HCT116 (cell line): Measurements from ENCODE around the gene BRAP. TPM values are rescaled to one million over a fixed set of nuclear protein-coding genes. Genes with fewer than 3 reads are reported as not detected.
A peak's percentile ranks its signal among the peaks of the same experiment; 100 is the strongest.

Source experiments
- ATAC-seq: fragments of 200-7000 bp; cut with Tn5 transposase; 2 replicates; pipeline ENCODE4 v1.9.1; 2020; ENCODE audit warnings: mild to moderate bottlenecking, moderate library complexity
- BruUV-seq: library from RNA; stranded (reverse); fragments of 400-500 nt; replicated peaks from 2 replicates; lab custom pipeline; 2021; lab: Mats Ljungman, UMichigan
- CTCF ChIA-PET: fragments of 300-600 bp; sonication (Branson Sonifier 250); formaldehyde crosslinking; loops from one replicate; lab custom pipeline; 2021; ENCODE audit warnings: antibody characterized with exemption; lab: Charles Lee
- POLR2A ChIA-PET: fragments of 300-600, 350-600 bp; sonication (Branson Sonifier 250); formaldehyde crosslinking; loops from one replicate; lab custom pipeline; 2021; ENCODE audit warnings: antibody characterized with exemption; lab: Charles Lee
- RAD21 ChIA-PET, 2 experiments: fragments of 300-600 bp; sonication (Branson Sonifier 250); formaldehyde crosslinking; loops; one replicate each; lab custom pipeline; 2023; ENCODE audit warnings: low total read pairs in 2 of 2; ENCODE audit not compliant: uncharacterized antibody in 2 of 2, unreplicated experiment in 2 of 2, low non-redundant PET in 1 of 2; lab: Charles Lee
- DNase-seq: peaks from one replicate; pipeline ENCODE4 v3.0.0-alpha.2; 2010; ENCODE audit warnings: low read depth, low spot score
- H2AFZ ChIP-seq: fragments of 200-600 bp; shearing (Covaris generic), sonication (generic); 2 replicates; pipeline ENCODE4 v1.6.1; 2017; ENCODE audit warnings: low read depth, mixed run types, mixed read lengths, antibody characterized with exemption, low read length; ENCODE audit not compliant: poor library complexity, severe bottlenecking
- H3K27ac ChIP-seq: 2 replicates; pipeline ENCODE4 v1.5.1; 2012; ENCODE audit warnings: low read depth, low read length
- H3K27me3 ChIP-seq: fragments of 200-600 bp; sonication (generic); 2 replicates; pipeline ENCODE4 v1.6.1; 2016; ENCODE audit warnings: mixed run types, low read length, mixed read lengths; ENCODE audit not compliant: insufficient read depth
- H3K36me3 ChIP-seq, 2 experiments: fragments of 200-500 bp in 1 of 2; fragments of 200-600 bp in 1 of 2; sonication (Bioruptor generic) in 1 of 2; sonication (generic) in 1 of 2; 2 replicates each; pipeline versions ENCODE4 v1.5.1 to v1.6.1; 2014 to 2016; ENCODE audit warnings: low read length in 2 of 2, inconsistent platforms in 1 of 2, mixed read lengths in 1 of 2, mixed run types in 1 of 2; ENCODE audit not compliant: insufficient read depth in 2 of 2, control insufficient read depth in 1 of 2
- H3K4me1 ChIP-seq, 2 experiments: fragments of 200-600 bp in 1 of 2; sonication (generic) in 1 of 2; 2 replicates each; pipeline versions ENCODE4 v1.5.1 to v1.6.1; 2012 to 2017; ENCODE audit warnings: low read length in 2 of 2, inconsistent platforms in 1 of 2, mild to moderate bottlenecking in 1 of 2, mixed read lengths in 1 of 2, mixed run types in 1 of 2, moderate library complexity in 1 of 2; ENCODE audit not compliant: insufficient read depth in 2 of 2, control insufficient read depth in 1 of 2
- H3K4me2 ChIP-seq: fragments of 200-600 bp; sonication (generic); 2 replicates; pipeline ENCODE4 v1.6.1; 2017; ENCODE audit warnings: mixed run types, low read length, mixed read lengths
- H3K4me3 ChIP-seq, 2 experiments: fragments of 200-600 bp in 1 of 2; sonication (generic) in 1 of 2; replicated peaks in 1 of 2; 2 replicates each; pipeline ENCODE4 v1.5.1; 2011 to 2016; ENCODE audit warnings: low read length in 2 of 2, control low read depth in 1 of 2, low read depth in 1 of 2, mild to moderate bottlenecking in 1 of 2, mixed read lengths in 1 of 2, mixed run types in 1 of 2
- H3K79me2 ChIP-seq: fragments of 200-600 bp; sonication (generic); 2 replicates; pipeline ENCODE4 v1.6.1; 2017; ENCODE audit warnings: mild to moderate bottlenecking, mixed run types, low read length, moderate library complexity, mixed read lengths; ENCODE audit not compliant: insufficient read depth
- H3K9ac ChIP-seq: fragments of 200-600 bp; sonication (generic); 2 replicates; pipeline ENCODE4 v1.6.1; 2016; ENCODE audit warnings: low read length, mixed read lengths
- H3K9me2 ChIP-seq: fragments of 200-600 bp; sonication (generic), shearing (Covaris generic); 2 replicates; pipeline ENCODE4 v1.6.1; 2017; ENCODE audit warnings: mixed run types, mild to moderate bottlenecking, moderate library complexity; ENCODE audit not compliant: insufficient read depth
- H3K9me3 ChIP-seq, 2 experiments: fragments of 200-500 bp in 1 of 2; fragments of 200-600 bp in 1 of 2; sonication (Bioruptor generic) in 1 of 2; sonication (generic) in 1 of 2; 2 replicates each; pipeline ENCODE4 v1.6.1; 2014 to 2017; ENCODE audit warnings: low read length in 2 of 2, mixed read lengths in 2 of 2, inconsistent platforms in 1 of 2, low read depth in 1 of 2, mild to moderate bottlenecking in 1 of 2, mixed run types in 1 of 2, moderate library complexity in 1 of 2; ENCODE audit not compliant: control insufficient read depth in 1 of 2, insufficient read depth in 1 of 2
- H4K20me1 ChIP-seq: fragments of 200-600 bp; sonication (generic), shearing (Covaris generic); 2 replicates; pipeline ENCODE4 v1.6.1; 2017; ENCODE audit warnings: mixed run types, mild to moderate bottlenecking, moderate library complexity; ENCODE audit not compliant: insufficient read depth
- CEBPB ChIP-seq: IDR thresholded peaks from 2 replicates; pipeline ENCODE4 v1.6.1; 2012; ENCODE audit warnings: low read depth
- CTCF ChIP-seq, 3 experiments: fragments of 200-600 bp in 1 of 3; sonication (generic) in 1 of 3; IDR thresholded peaks in 2 of 3; conservative IDR thresholded peaks in 1 of 3; 2 replicates each; pipeline ENCODE4 v1.5.1; 2012 to 2017; ENCODE audit warnings: low read depth in 2 of 3, low read length in 2 of 3, antibody characterized with exemption in 1 of 3, borderline replicate concordance in 1 of 3, control low read depth in 1 of 3, mild to moderate bottlenecking in 1 of 3, mixed read lengths in 1 of 3, mixed run types in 1 of 3, moderate library complexity in 1 of 3; ENCODE audit not compliant: insufficient read depth in 1 of 3
- FOSL1 ChIP-seq: IDR thresholded peaks from 2 replicates; pipeline ENCODE4 v1.6.1; 2012; ENCODE audit warnings: low read depth
- JUND ChIP-seq: IDR thresholded peaks from 2 replicates; pipeline ENCODE4 v1.6.1; 2012
- MAX ChIP-seq: IDR thresholded peaks from 2 replicates; pipeline ENCODE4 v1.6.1; 2012
- POLR2A ChIP-seq: IDR thresholded peaks from 2 replicates; pipeline ENCODE4 v1.7.0; 2011; ENCODE audit warnings: borderline replicate concordance; ENCODE audit not compliant: insufficient read depth, insufficient read length; ENCODE audit errors: extremely low read depth
- RAD21 ChIP-seq: IDR thresholded peaks from 2 replicates; pipeline ENCODE4 v1.6.1; 2012; ENCODE audit warnings: low read depth, mild to moderate bottlenecking
- REST ChIP-seq: IDR thresholded peaks from 2 replicates; pipeline ENCODE4 v1.6.1; 2012; ENCODE audit warnings: low read depth
- SIN3A ChIP-seq: IDR thresholded peaks from 2 replicates; pipeline ENCODE4 v1.6.1; 2012; ENCODE audit warnings: low read depth
- SRF ChIP-seq: IDR thresholded peaks from 2 replicates; pipeline ENCODE4 v1.6.1; 2012; ENCODE audit warnings: low read depth
- YY1 ChIP-seq: IDR thresholded peaks from 2 replicates; pipeline ENCODE4 v1.6.1; 2011; ENCODE audit warnings: low read length, low read depth, moderate library complexity, mild to moderate bottlenecking; ENCODE audit not compliant: insufficient replicate concordance; ENCODE audit errors: extremely low read depth
- ZFX ChIP-seq: fragments of 450-650 bp; IDR thresholded peaks from 2 replicates; pipeline ENCODE4 v1.6.1; 2017
- intact Hi-C: fragments of 100-400 bp; cut with micrococcal nuclease; formaldehyde crosslinking; loops from 2 replicates; pipeline ENCODE4 v1.10.0; 2022
- total RNA-seq: library from RNA; stranded (reverse); gene quantifications from one replicate; pipeline ENCODE4 v1.2.1, GENCODE V29; 2021; ENCODE audit not compliant: unreplicated experiment

The BRAP gene
- total RNA-seq, 1 experiment from 2014 or later, result 16.7 TPM

GRCh38 chr12:111687952-111688351, 2.2 kb upstream of the BRAP start:
- ChIA-PET RAD21 (no interaction called here), POLR2A (no interaction called here), CTCF (interaction anchor here (0.6 kb wide), 1 partner anchor 257 kb away, joined by 4 read pairs; no protein-coding TSS in a partner anchor)
- no peaks in the 10 kb centered on the region for H3K9me3 ChIP-seq
- no peak for TF ChIP-seq SRF
- TF ChIP-seq CTCF (IDR thresholded peaks at IDR 0.05 in 2 of 3, conservative IDR thresholded peaks at IDR 0.05 in 1 of 3; ENCODE audit: borderline replicate concordance in 1 of 3, insufficient read depth in 1 of 3, low read depth in 2 of 3, low read length in 2 of 3), result no peak
- no peak for TF ChIP-seq JUND
- no peak for TF ChIP-seq CEBPB
- no peak for TF ChIP-seq ZFX
- TF ChIP-seq POLR2A, result no peak
- peaks cover 0 to 19% of the 10 kb centered on the region in 2 experiments for H3K4me1 ChIP-seq
- intact Hi-C loops, result loop anchor here (1.0 kb wide), 1 partner anchor 125 kb away; no protein-coding TSS in a partner anchor
- no peak overlapping the region for H2AFZ ChIP-seq
- ATAC-seq (no peak), DNase-seq (no peak)
- H3K27ac ChIP-seq, result no peak overlapping the region
- BruUV-seq, result no TSS peak
- H3K27me3 ChIP-seq, result no peaks in the 10 kb centered on the region
- H4K20me1 ChIP-seq, result no peaks in the 10 kb centered on the region
- H3K4me2 ChIP-seq, result no peak overlapping the region
- H3K79me2 ChIP-seq, result peaks cover 46% of the 10 kb centered on the region
- no peak overlapping the region for H3K9ac ChIP-seq
- H3K9me2 ChIP-seq, result no peaks in the 10 kb centered on the region
- H3K36me3 ChIP-seq, result peaks cover under 1 to 3% of the 10 kb centered on the region in 2 experiments; a peak in 2 of 4 replicates
- no peak overlapping the region for H3K4me3 ChIP-seq

- Histone ChIP-seq H3K9me3 (no peaks in the 10 kb centered on the region), H3K4me3 (peak overlapping the region; percentile 90 to 96; a peak in 3 of 4 replicates), H3K36me3 (peaks cover 4 to 8% of the 10 kb centered on the region in 2 experiments; a peak in 3 of 4 replicates), H3K9me2 (no peaks in the 10 kb centered on the region), H2AFZ (no peak overlapping the region), H3K27ac (no peak overlapping the region), H4K20me1 (no peaks in the 10 kb centered on the region), H3K4me1 (peaks cover 0 to 19% of the 10 kb centered on the region in 2 experiments), H3K27me3 (no peaks in the 10 kb centered on the region), H3K79me2 (peaks cover 51% of the 10 kb centered on the region), H3K4me2 (peak overlapping the region; percentile 77), H3K9ac (no peak overlapping the region)
- peak; percentile 46; the same call in 1 of the 2 replicates for ATAC-seq
- no TSS peak for BruUV-seq
- DNase-seq, result no peak
- ChIA-PET CTCF (no interaction called here), POLR2A (no interaction called here), RAD21 (no interaction called here)
- intact Hi-C loops, result loop anchor here (1.0 kb wide), 1 partner anchor 126 kb away; no protein-coding TSS in a partner anchor
- TF ChIP-seq SIN3A (0 out of 2 replicates have a peak, but pooled peaks have one; percentile 3), CTCF (IDR thresholded peaks at IDR 0.05 in 2 of 3, conservative IDR thresholded peaks at IDR 0.05 in 1 of 3; ENCODE audit: borderline replicate concordance in 1 of 3, insufficient read depth in 1 of 3, low read depth in 2 of 3, low read length in 2 of 3) (peak; percentile 33 to 61 (median 45); a peak in 5 of 6 replicates), FOSL1 (no peak), ZFX (no peak), YY1 (no peak), REST (no peak), MAX (no peak), RAD21 (peak; percentile 53)
These were observed 1.5 kb upstream of the BRAP start for GRCh38 chr12:111687255-111687654.
